ENCODE data around the gene ATP13A4. TPM values are rescaled to one million over a fixed set of nuclear protein-coding genes. Genes with fewer than 3 reads are reported as not detected.

The ATP13A4 gene
- total and polyA plus RNA-seq, 8 donors, result 5.7 to 15.7 (median 9.8) TPM

GRCh38 chr3:193465992-193466608 is 88.6 kb downstream of the ATP13A4 start:
- WGBS, 2 donors, result 64 to 65% methylated on average over 6 of the region's 6 CpGs
- H3K4me3 ChIP-seq, result no peak overlapping the region
- TF ChIP-seq, protein P1, sequence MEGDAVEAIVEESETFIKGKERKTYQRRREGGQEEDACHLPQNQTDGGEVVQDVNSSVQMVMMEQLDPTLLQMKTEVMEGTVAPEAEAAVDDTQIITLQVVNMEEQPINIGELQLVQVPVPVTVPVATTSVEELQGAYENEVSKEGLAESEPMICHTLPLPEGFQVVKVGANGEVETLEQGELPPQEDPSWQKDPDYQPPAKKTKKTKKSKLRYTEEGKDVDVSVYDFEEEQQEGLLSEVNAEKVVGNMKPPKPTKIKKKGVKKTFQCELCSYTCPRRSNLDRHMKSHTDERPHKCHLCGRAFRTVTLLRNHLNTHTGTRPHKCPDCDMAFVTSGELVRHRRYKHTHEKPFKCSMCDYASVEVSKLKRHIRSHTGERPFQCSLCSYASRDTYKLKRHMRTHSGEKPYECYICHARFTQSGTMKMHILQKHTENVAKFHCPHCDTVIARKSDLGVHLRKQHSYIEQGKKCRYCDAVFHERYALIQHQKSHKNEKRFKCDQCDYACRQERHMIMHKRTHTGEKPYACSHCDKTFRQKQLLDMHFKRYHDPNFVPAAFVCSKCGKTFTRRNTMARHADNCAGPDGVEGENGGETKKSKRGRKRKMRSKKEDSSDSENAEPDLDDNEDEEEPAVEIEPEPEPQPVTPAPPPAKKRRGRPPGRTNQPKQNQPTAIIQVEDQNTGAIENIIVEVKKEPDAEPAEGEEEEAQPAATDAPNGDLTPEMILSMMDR (IDR thresholded peaks at IDR 0.05), result no peak
- DNase-seq (no peak), ATAC-seq (no peak), FAIRE-seq (no peak)
- H3K36me3 ChIP-seq, result no peaks in the 10 kb centered on the region
- no peaks in the 10 kb centered on the region for H3K27me3 ChIP-seq
- H3K4me1 ChIP-seq, result no peaks in the 10 kb centered on the region
- intact Hi-C loops (cut with DNase I), result loop anchor here in 1 of 3 donors (10.0 kb wide), 1 partner anchor 109 kb away; no protein-coding TSS in a partner anchor
- H3K27ac ChIP-seq, result no peak overlapping the region
- no peaks in the 10 kb centered on the region for H3K9me3 ChIP-seq

GRCh38 chr3:193464889-193465288 is 89.8 kb downstream of the ATP13A4 start:
- DNase-seq, result no peak
- no peaks in the 10 kb centered on the region for H3K27me3 ChIP-seq

GRCh38 chr3:193457526-193457925 is 97.2 kb downstream of the ATP13A4 start:
- Histone ChIP-seq H3K9me3 (no peaks in the 10 kb centered on the region), H3K36me3 (no peaks in the 10 kb centered on the region), H3K4me1 (no peaks in the 10 kb centered on the region), H3K4me3 (no peak overlapping the region), H3K27me3 (no peaks in the 10 kb centered on the region), H3K27ac (no peak overlapping the region)
- no peak for DNase-seq
- FAIRE-seq, result no peak
- no peak for ATAC-seq
- intact Hi-C loops (cut with DNase I), result no loop called here
- TF ChIP-seq, protein P1 (IDR thresholded peaks at IDR 0.05), result no peak
- 61 to 69% methylated on average over 4 of the region's 4 CpGs for WGBS, 2 donors

More at GRCh38 chr3:193464889-193465288, 89.8 kb downstream of the ATP13A4 start:
- Histone ChIP-seq H3K36me3 (no peaks in the 10 kb centered on the region), H3K4me1 (no peaks in the 10 kb centered on the region), H3K4me3 (no peak overlapping the region), H3K27ac (no peak overlapping the region), H3K9me3 (no peaks in the 10 kb centered on the region)
- intact Hi-C loops (cut with DNase I), result loop anchor here (5.0 to 10.0 kb wide), 3 partner anchors 97 to 110 kb away; no protein-coding TSS in a partner anchor
- TF ChIP-seq, protein P1 (IDR thresholded peaks at IDR 0.05), result no peak
- 89 to 98% methylated on average over 8 of the region's 8 CpGs for WGBS, 2 donors
- FAIRE-seq (no peak), ATAC-seq (no peak)

GRCh38 chr3:193452338-193452737 is 102.4 kb downstream of the ATP13A4 start:
- no peaks in the 10 kb centered on the region for H3K27me3 ChIP-seq
- H3K9me3 ChIP-seq, result no peaks in the 10 kb centered on the region
- no peak overlapping the region for H3K27ac ChIP-seq
- H3K4me3 ChIP-seq, result no peak overlapping the region
- intact Hi-C loops (cut with DNase I), result no loop called here
- ATAC-seq, result no peak
- DNase-seq, result no peak
- no peaks in the 10 kb centered on the region for H3K4me1 ChIP-seq
- FAIRE-seq, result no peak
- H3K36me3 ChIP-seq, result no peaks in the 10 kb centered on the region
- TF ChIP-seq, protein P1 (IDR thresholded peaks at IDR 0.05), result no peak

DNA sequence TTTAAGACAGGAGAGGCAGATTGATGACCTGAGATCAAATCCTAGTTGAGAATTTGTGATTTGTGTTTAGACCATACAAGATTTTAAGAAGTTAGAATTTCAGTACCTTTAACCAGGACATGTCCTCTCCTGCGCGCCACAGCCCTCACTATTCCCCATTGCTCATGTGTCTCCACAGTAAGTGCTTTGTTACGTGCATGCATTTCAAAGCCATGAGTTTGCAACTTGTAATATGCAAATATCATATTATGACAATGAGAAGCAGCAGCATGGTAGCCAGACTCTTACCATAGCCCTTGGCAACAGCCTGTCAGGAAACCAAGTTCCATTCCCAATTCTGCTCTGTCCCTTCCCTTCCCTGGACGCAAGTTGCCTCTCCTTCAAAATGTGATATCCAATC is 102.8 kb downstream of the ATP13A4 start:
- Histone ChIP-seq H3K4me3 (no peak overlapping the region), H3K27ac (no peak overlapping the region), H3K27me3 (no peaks in the 10 kb centered on the region), H3K4me1 (no peaks in the 10 kb centered on the region), H3K36me3 (no peaks in the 10 kb centered on the region), H3K9me3 (no peaks in the 10 kb centered on the region)
- intact Hi-C loops (cut with DNase I), result no loop called here
- no peak for FAIRE-seq
- ATAC-seq, result no peak
- TF ChIP-seq, protein P1 (IDR thresholded peaks at IDR 0.05), result no peak
- WGBS, 2 donors, result 88% methylated on average over 4 of the region's 4 CpGs
- DNase-seq, result no peak

All from pancreas (tissue), 10 donors.